HEK293 (cell line): ENCODE measurements around the gene NCSTN.
"Not testable (repeated sequence)": the region's sequence is repeated elsewhere in the genome, so short reads cannot be mapped to it uniquely, and the experiment has no call there.

Experiments used
- CTCF ChIA-PET: fragments of 350-600 bp; formaldehyde crosslinking; extraction: SDS; loops from one replicate; lab custom pipeline; 2021; ENCODE audit warnings: antibody characterized with exemption; lab: Yijun Ruan, JAX
- POLR2A ChIA-PET: fragments of 300-600 bp; formaldehyde crosslinking; extraction: SDS; loops from one replicate; lab custom pipeline; 2020; ENCODE audit warnings: antibody characterized with exemption, inconsistent platforms; lab: Yijun Ruan, JAX
- H3K27ac ChIP-seq: fragments of 200-500 bp; sonication (Bioruptor generic); 2 replicates; pipeline ENCODE4 v1.5.1; 2014; ENCODE audit warnings: low read depth, low read length, control low read depth, inconsistent platforms; ENCODE audit errors: extremely low read depth
- H3K36me3 ChIP-seq, 2 experiments: fragments of 200-500 bp in 1 of 2; sonication (Bioruptor generic) in 1 of 2; 1 replicate in 1 of 2; 2 replicates in 1 of 2; pipeline ENCODE4 v1.5.1; 2014 to 2017; ENCODE audit warnings: inconsistent platforms in 2 of 2, low read length in 2 of 2; ENCODE audit not compliant: control insufficient read depth in 2 of 2, insufficient read depth in 1 of 2
- H3K4me1 ChIP-seq: fragments of 200-500 bp; sonication (Bioruptor generic); 2 replicates; pipeline ENCODE4 v1.5.1; 2014; ENCODE audit warnings: mild to moderate bottlenecking, low read length, inconsistent platforms; ENCODE audit not compliant: control insufficient read depth, insufficient read depth
- H3K4me3 ChIP-seq: 2 replicates; pipeline ENCODE4 v1.5.1; 2011; ENCODE audit warnings: low read depth, mild to moderate bottlenecking, control low read depth, low read length, moderate library complexity
- H3K9me3 ChIP-seq: fragments of 200-500 bp; sonication (Bioruptor generic); 2 replicates; pipeline ENCODE4 v1.5.1; 2014; ENCODE audit warnings: low read depth, low read length, inconsistent platforms; ENCODE audit not compliant: control insufficient read depth, insufficient read depth
- PATZ1 ChIP-seq: fragments of 450-650 bp; formaldehyde crosslinking; IDR thresholded peaks from 2 replicates; pipeline ENCODE4 v1.5.1; 2016; ENCODE audit warnings: missing biosample characterization, missing genetic modification characterization
- PRDM4 ChIP-seq: fragments of 450-650 bp; formaldehyde crosslinking; IDR thresholded peaks from 2 replicates; pipeline ENCODE4 v1.5.1; 2017; ENCODE audit warnings: missing biosample characterization, missing genetic modification characterization
- ZNF146 ChIP-seq: fragments of 450-650 bp; formaldehyde crosslinking; IDR thresholded peaks from 2 replicates; pipeline ENCODE4 v1.5.1; 2016; ENCODE audit warnings: missing biosample characterization, missing genetic modification characterization
- ZNF398 ChIP-seq: fragments of 450-650 bp; formaldehyde crosslinking; IDR thresholded peaks from 2 replicates; pipeline ENCODE4 v1.5.1; 2017; ENCODE audit warnings: missing biosample characterization, missing genetic modification characterization
- ZNF404 ChIP-seq: fragments of 450-650 bp; formaldehyde crosslinking; IDR thresholded peaks from 2 replicates; pipeline ENCODE4 v1.5.1; 2017; ENCODE audit warnings: missing biosample characterization, missing genetic modification characterization
- ZNF747 ChIP-seq: fragments of 450-650 bp; formaldehyde crosslinking; IDR thresholded peaks from 2 replicates; pipeline ENCODE4 v1.5.1; 2016; ENCODE audit warnings: missing biosample characterization, missing genetic modification characterization
- TF ChIP-seq, protein P1 (sequence below): fragments of 450-650 bp; IDR thresholded peaks from 2 replicates; pipeline ENCODE4 v1.5.1; 2018; ENCODE audit warnings: missing biosample characterization, missing genetic modification characterization

NCSTN gene

DNA sequence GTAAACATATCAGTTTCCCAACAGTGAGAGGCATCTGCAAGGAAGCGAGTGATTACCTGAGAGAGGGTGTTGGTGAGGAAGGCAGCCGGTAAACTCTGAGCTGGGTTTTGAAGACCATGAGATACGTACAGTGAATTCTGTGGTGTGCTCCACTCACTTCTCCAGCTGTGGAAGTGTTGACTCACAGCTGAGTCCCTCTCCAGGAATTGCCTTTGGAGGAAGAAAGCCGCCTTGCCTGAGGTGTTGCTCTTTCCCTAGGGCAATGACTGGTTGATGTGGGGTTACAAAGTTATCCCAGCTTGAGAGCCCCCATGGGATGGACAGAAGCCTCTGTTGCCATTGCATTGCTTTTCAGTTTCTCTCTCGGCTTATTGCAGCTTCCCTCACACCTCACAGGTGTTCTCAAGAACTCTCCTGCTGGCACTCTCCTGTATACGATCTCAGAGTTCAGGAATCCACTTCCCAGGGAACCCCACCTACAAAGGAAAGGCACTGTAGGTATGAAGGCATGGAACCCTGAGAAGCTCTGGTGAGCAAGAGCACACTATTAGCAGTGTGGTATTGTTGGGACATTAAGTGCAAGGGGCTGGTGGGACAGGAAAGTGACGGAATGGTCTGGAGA lies 34.5 kb downstream of the NCSTN start:
- ChIA-PET CTCF (interaction anchor here (0.6 to 8.9 kb wide), 26 partner anchors 10 to 327 kb away, joined by 3 to 175 read pairs (median 8); no protein-coding TSS in a partner anchor), POLR2A (interaction anchor here (1.2 kb wide), 1 partner anchor 23 kb away, joined by 6 read pairs; no protein-coding TSS in a partner anchor)
- Histone ChIP-seq H3K36me3 (no peaks in the 10 kb centered on the region), H3K4me1 (no peaks in the 10 kb centered on the region), H3K4me3 (no peak overlapping the region), H3K9me3 (no peaks in the 10 kb centered on the region), H3K27ac (no peak overlapping the region)
- TF ChIP-seq, protein P1, sequence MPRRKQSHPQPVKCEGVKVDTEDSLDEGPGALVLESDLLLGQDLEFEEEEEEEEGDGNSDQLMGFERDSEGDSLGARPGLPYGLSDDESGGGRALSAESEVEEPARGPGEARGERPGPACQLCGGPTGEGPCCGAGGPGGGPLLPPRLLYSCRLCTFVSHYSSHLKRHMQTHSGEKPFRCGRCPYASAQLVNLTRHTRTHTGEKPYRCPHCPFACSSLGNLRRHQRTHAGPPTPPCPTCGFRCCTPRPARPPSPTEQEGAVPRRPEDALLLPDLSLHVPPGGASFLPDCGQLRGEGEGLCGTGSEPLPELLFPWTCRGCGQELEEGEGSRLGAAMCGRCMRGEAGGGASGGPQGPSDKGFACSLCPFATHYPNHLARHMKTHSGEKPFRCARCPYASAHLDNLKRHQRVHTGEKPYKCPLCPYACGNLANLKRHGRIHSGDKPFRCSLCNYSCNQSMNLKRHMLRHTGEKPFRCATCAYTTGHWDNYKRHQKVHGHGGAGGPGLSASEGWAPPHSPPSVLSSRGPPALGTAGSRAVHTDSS (tag by site-specific recombination), result no peak
- TF ChIP-seq ZNF747 (tag by site-specific recombination) (no peak), PATZ1 (tag by site-specific recombination) (no peak), PRDM4 (no peak)

DNA sequence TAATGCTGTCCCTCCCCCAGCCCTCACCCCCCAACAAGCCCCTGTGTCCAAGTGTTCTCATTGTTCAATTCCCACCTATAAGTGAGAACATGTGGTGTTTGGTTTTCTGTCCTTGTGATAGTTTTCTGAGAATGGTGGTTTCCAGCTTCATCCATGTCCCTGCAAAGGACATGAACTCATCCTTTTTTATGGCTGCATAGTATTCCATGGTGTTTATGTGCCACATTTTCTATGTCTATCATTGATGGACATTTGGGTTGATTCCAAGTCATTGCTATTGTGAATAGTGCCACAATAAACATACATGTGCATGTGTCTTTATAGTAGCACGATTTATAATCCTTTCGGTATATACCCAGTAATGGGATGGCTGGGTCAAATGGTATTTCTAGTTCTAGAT lies 41.6 kb downstream of the NCSTN start:
- CTCF ChIA-PET, result interaction anchor here (0.7 kb wide), 1 partner anchor 349 kb away, joined by 3 read pairs; no protein-coding TSS in a partner anchor
- H3K36me3 ChIP-seq, H3K27ac ChIP-seq, POLR2A ChIA-PET, H3K4me3 ChIP-seq, H3K4me1 ChIP-seq, H3K9me3 ChIP-seq: not testable (repeated sequence)
- TF ChIP-seq ZNF146 (tag by site-specific recombination), result peak; percentile 97

- H3K4me1 ChIP-seq, H3K27ac ChIP-seq, H3K9me3 ChIP-seq, H3K4me3 ChIP-seq, H3K36me3 ChIP-seq: not testable (repeated sequence)
- ChIA-PET CTCF (interaction anchor here (0.6 to 1.0 kb wide), 3 partner anchors 28 to 66 kb away, joined by 3 read pairs; no protein-coding TSS in a partner anchor), POLR2A (interaction anchor here (0.7 kb wide), 1 partner anchor 465 kb away, joined by 4 read pairs; no protein-coding TSS in a partner anchor)
Observed at GRCh38 chr1:160388406-160388805, 45.2 kb downstream of the NCSTN start.

DNA sequence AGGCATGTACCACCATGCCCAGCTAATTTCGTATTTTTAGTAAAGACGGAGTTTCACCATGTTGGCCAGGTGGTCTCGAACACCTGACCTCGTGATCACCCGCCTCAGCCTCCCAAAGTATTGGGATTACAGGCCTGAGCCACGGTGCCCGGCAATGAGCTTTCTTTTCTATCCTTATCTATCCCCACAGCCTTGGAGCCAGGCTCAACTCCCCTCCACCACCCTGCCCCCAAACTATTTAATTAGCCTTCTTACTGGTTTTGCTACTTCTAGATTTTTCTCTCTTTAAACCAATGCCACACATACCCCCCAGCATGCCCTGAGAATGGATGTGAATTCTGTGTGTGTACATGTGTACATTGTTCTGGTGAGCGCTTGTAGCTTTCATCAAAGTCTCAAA lies 51.5 kb downstream of the NCSTN start:
- ChIA-PET CTCF (interaction anchor here (0.7 to 2.3 kb wide), 2 partner anchors 18 to 212 kb away, joined by 3 to 11 read pairs; no protein-coding TSS in a partner anchor), POLR2A (interaction anchor here (1.2 kb wide), 1 partner anchor 13 kb away, joined by 3 read pairs; no protein-coding TSS in a partner anchor)
- H3K36me3 ChIP-seq, result no peaks in the 10 kb centered on the region
- no peaks in the 10 kb centered on the region for H3K9me3 ChIP-seq
- no peak overlapping the region for H3K4me3 ChIP-seq
- no peaks in the 10 kb centered on the region for H3K4me1 ChIP-seq
- TF ChIP-seq ZNF404 (tag by site-specific recombination), result no peak
- TF ChIP-seq ZNF398, result no peak
- no peak for TF ChIP-seq ZNF146 (tag by site-specific recombination)
- no peak overlapping the region for H3K27ac ChIP-seq
